GM20000 (cell line): ENCODE measurements around the gene NHEJ1.

ENCODE experiments used
- DNase-seq: peaks from one replicate; pipeline ENCODE4 v3.0.0; 2012; ENCODE audit warnings: low spot score
- TF ChIP-seq, protein P1 (sequence below): IDR thresholded peaks from 2 replicates; pipeline ENCODE4 v1.5.1; 2012; ENCODE audit warnings: mild to moderate bottlenecking, control low read depth; ENCODE audit errors: extremely low read depth, missing control alignments

The NHEJ1 gene, protein sequence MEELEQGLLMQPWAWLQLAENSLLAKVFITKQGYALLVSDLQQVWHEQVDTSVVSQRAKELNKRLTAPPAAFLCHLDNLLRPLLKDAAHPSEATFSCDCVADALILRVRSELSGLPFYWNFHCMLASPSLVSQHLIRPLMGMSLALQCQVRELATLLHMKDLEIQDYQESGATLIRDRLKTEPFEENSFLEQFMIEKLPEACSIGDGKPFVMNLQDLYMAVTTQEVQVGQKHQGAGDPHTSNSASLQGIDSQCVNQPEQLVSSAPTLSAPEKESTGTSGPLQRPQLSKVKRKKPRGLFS

GRCh38 chr2:219160186-219161017, at the start of gene NHEJ1:
TSS of gene NHEJ1 (minus strand) at chr2:219160815. CDS start at chr2:219158362, 2,453 bp downstream.
- peak; percentile 95 for DNase-seq
- TF ChIP-seq, protein P1, sequence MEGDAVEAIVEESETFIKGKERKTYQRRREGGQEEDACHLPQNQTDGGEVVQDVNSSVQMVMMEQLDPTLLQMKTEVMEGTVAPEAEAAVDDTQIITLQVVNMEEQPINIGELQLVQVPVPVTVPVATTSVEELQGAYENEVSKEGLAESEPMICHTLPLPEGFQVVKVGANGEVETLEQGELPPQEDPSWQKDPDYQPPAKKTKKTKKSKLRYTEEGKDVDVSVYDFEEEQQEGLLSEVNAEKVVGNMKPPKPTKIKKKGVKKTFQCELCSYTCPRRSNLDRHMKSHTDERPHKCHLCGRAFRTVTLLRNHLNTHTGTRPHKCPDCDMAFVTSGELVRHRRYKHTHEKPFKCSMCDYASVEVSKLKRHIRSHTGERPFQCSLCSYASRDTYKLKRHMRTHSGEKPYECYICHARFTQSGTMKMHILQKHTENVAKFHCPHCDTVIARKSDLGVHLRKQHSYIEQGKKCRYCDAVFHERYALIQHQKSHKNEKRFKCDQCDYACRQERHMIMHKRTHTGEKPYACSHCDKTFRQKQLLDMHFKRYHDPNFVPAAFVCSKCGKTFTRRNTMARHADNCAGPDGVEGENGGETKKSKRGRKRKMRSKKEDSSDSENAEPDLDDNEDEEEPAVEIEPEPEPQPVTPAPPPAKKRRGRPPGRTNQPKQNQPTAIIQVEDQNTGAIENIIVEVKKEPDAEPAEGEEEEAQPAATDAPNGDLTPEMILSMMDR: peak; percentile 93

DNA sequence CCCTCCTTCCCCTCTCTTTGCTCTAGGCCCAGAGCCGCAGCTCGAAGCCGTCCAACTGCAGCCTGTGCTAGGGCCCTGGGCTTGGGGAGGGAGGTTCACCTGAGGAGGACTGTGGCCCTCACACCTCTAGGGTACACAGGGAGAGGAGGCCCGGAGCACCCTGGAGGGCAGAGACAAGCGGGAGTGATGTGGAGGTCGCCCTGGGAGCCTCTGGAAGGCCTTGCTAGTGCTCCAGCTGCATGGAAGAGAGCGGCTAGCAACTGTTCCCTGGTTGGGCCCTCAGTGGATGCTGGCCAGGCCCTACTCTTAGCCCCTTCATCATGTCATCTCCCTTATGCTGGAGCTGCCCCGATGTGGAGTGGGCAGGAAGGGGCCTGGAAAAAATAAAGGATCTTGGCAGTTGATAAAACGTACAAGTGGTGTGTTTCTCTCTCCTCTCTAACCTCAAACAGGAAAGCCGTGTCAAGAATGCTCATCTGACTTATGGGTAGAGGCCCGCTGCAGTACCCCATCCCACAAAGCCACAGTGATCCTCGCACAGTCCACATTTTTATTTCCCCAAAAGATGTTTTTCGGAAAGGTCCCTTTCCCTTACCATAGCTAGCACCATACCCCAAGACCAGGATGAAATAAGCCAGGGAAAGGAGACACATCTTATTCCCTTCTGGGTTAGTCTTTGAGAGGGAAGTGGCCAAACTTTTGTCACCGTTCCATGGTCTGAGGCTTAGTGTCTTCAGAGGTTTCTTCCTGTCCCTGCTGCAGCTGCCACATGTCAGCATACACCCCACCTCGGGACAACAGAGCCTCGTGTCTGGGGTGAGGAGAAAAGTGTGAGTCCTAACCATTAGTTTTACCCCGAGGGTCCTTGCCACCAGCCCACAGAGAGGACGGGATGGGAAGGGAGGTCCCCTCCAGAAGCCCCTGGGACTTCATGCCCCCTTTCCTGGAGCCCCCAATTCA, 48.9 kb upstream of the NHEJ1 start:
- DNase-seq: no peak
- TF ChIP-seq, protein P1: no peak

GRCh38 chr2:219207884-219208740, 47.5 kb upstream of the NHEJ1 start:
- TF ChIP-seq, protein P1: no peak
- no peak for DNase-seq

DNA sequence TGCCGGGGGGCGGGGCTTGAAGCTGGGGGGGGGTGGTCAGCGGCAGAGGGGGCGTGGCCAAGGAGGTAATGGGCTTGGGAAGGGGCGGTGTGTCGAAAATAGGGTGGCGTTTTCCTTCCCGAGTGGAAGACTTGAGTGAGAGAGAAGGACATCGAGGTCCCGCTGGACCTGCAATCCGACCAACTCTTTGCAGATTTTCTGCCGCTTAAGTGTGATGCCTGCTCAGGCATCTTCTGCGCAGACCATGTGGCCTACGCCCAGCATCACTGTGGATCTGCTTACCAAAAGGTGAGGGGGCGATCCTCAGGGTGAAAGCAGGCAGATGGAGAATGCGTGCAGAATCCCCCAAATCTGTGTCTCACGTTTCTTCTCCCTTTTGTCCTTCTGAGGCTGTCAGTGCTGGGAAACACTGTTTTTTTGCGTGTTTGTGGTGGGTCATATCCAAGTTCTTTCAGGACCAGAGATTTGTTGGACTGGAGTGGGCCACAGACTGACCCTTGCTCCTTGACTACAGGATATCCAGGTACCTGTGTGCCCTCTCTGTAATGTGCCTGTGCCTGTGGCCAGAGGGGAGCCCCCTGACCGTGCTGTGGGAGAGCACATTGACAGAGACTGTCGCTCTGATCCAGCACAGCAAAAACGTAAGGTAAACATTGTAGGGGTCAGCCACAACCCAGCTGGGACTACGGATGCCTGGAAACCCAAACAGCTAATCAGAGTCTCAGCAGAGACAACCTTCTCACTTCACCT, 46.7 kb upstream of the NHEJ1 start:
- TF ChIP-seq, protein P1: no peak
- DNase-seq: no peak

DNA sequence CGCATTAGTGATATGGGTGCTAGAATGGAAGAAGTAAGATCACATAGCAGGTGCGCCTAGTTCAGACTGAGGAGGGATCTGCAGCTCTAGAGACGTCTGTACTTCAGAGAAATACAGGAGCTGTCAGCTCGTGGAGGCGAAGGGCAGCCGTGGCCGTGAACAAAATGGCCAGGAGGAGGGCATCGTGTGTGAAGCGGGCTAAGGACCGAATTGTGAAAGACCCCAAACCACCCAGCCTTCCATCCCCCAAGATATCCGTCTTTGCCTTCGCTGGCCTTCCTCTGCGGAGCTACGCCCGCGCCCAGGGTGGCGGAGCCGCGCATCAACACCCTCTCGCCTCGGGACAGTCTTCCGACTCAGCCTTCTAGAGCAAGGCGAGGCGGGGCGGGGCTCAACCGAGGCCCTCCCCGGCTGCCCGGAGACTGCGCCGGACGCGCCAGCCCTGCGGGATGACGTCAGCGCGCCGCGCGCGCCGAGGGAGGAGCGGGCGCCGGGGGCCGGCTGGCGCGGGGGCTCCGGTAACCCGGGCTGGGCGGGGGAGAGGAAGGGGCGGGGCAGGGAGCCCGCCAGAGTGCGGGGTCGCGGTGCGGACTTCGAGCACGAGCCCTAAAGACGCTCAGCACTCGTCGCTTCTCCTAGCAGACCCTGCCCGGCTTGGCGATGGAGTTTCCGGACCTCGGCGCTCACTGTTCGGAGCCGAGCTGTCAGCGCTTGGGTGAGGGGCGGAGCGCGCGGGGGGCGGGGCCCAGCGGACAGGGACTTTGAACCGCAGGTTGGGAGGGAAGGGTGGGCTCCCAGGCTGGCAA, 45.9 kb upstream of the NHEJ1 start, which contains the start of gene ZFAND2B:
ZFAND2B (plus strand) TSS at position 455 of the 806 bp plus-strand sequence; CDS start at position 661, 206 bp downstream.
- peak; percentile 100 for DNase-seq
- TF ChIP-seq, protein P1: no peak
